A549 (cell line): ENCODE results near the gene TPSG1. TPM values are rescaled to one million over a fixed set of nuclear protein-coding genes. Genes with fewer than 3 reads are reported as not detected.

Source experiments
- ATAC-seq, 2 experiments: fragments of 200-7000 bp in 1 of 2; fragments of >200 bp in 1 of 2; cut with Nextera tagmentation in 1 of 2; cut with Tn5 transposase in 1 of 2; 3 replicates each; pipeline versions ENCODE4 v1.8.0 to v1.9.1; 2018 to 2020; ENCODE audit warnings: mild to moderate bottlenecking in 1 of 2, moderate library complexity in 1 of 2
- CTCF ChIA-PET: fragments of 300-600 bp; sonication (Branson Sonifier 250); formaldehyde crosslinking; extraction: SDS; loops from one replicate; lab custom pipeline; 2021; ENCODE audit warnings: antibody characterized with exemption, inconsistent platforms; lab: Yijun Ruan, JAX
- POLR2A ChIA-PET: fragments of 350-600 bp; formaldehyde crosslinking; extraction: SDS; loops from one replicate; lab custom pipeline; 2021; ENCODE audit warnings: antibody characterized with exemption, inconsistent platforms; lab: Yijun Ruan, JAX
- DNase-seq, 2 experiments: peaks; one replicate each; pipeline versions ENCODE4 v3.0.0 to v3.0.0-alpha.2; 2011 to 2016; ENCODE audit warnings: low read depth in 1 of 2, low spot score in 1 of 2
- FAIRE-seq: peaks from 2 replicates; lab custom pipeline; 2011; peaks lifted over from hg19 to GRCh38; lab: Jason Lieb, UNC
- H3K27ac ChIP-seq, 2 experiments: fragments of >200 bp; sonication (Bioruptor Twin); formaldehyde crosslinking; 3 replicates each; pipeline ENCODE4 v1.5.1; 2016 to 2017
- H3K4me1 ChIP-seq: fragments of >200 bp; sonication (Bioruptor Twin); formaldehyde crosslinking; 3 replicates; pipeline ENCODE4 v1.6.1; 2016
- H3K4me2 ChIP-seq: fragments of >200 bp; sonication (Bioruptor Twin); formaldehyde crosslinking; 3 replicates; pipeline ENCODE4 v1.6.1; 2016
- H3K4me3 ChIP-seq: fragments of >200 bp; sonication (Bioruptor Twin); formaldehyde crosslinking; 3 replicates; pipeline ENCODE4 v1.5.1; 2016
- H3K9me3 ChIP-seq: fragments of >200 bp; sonication (Bioruptor Twin); formaldehyde crosslinking; 3 replicates; pipeline ENCODE4 v1.6.1; 2016
- CBX2 ChIP-seq: fragments of 200-600 bp; sonication (generic); IDR thresholded peaks from 2 replicates; pipeline ENCODE4 v1.6.1; 2016; ENCODE audit warnings: low read depth, mild to moderate bottlenecking, borderline replicate concordance
- CBX8 ChIP-seq: fragments of 200-600 bp; sonication (generic); IDR thresholded peaks from 2 replicates; pipeline ENCODE4 v1.6.1; 2016
- CEBPB ChIP-seq, 2 experiments: fragments of >200 bp in 1 of 2; sonication (Bioruptor Twin) in 1 of 2; formaldehyde crosslinking in 1 of 2; IDR thresholded peaks; 2 replicates each; pipeline ENCODE4 v1.6.1; 2012 to 2016
- CHD2 ChIP-seq: fragments of 150-350 bp; IDR thresholded peaks from 2 replicates; pipeline ENCODE4 v1.6.1; 2014; ENCODE audit warnings: low read length; ENCODE audit not compliant: partially characterized antibody
- EHMT2 ChIP-seq: fragments of 200-600 bp; sonication (generic); IDR thresholded peaks from 2 replicates; pipeline ENCODE4 v1.6.1; 2016; ENCODE audit warnings: antibody characterized with exemption, low read depth, mild to moderate bottlenecking, moderate library complexity
- EP300 ChIP-seq, 2 experiments: fragments of >200 bp; sonication (Bioruptor Twin); formaldehyde crosslinking; IDR thresholded peaks; 2 replicates in 1 of 2; 3 replicates in 1 of 2; pipeline ENCODE4 v1.6.1; 2016 to 2017
- FOSB ChIP-seq: fragments of 250-450 bp; sonication (Bioruptor Pico); IDR thresholded peaks from 2 replicates; pipeline ENCODE4 v1.5.0; 2020; ENCODE audit warnings: mild to moderate bottlenecking, moderate library complexity
- HEYL ChIP-seq: fragments of 250-450 bp; sonication (Bioruptor Pico); IDR thresholded peaks from 2 replicates; pipeline ENCODE4 v1.8.0; 2021; ENCODE audit warnings: mild to moderate bottlenecking, moderate library complexity
- HOXB13 ChIP-seq: fragments of 250-450 bp; sonication (Bioruptor Pico); IDR thresholded peaks from 2 replicates; pipeline ENCODE4 v1.5.0; 2020; ENCODE audit warnings: low read depth, mild to moderate bottlenecking, moderate library complexity
- KDM5A ChIP-seq: fragments of 200-600 bp; sonication (generic); IDR thresholded peaks from 2 replicates; pipeline ENCODE4 v1.6.1; 2016; ENCODE audit warnings: antibody characterized with exemption, mild to moderate bottlenecking
- MAFK ChIP-seq: fragments of 450-650 bp; IDR thresholded peaks from 2 replicates; pipeline ENCODE4 v1.6.1; 2014; ENCODE audit not compliant: partially characterized antibody
- MAZ ChIP-seq: fragments of 150-350 bp; IDR thresholded peaks from 2 replicates; pipeline ENCODE4 v1.6.1; 2014; ENCODE audit warnings: antibody characterized with exemption, low read depth, low read length, borderline replicate concordance
- NPAS2 ChIP-seq: fragments of 250-450 bp; sonication (Bioruptor Pico); IDR thresholded peaks from 2 replicates; pipeline ENCODE4 v1.8.0; 2022; ENCODE audit warnings: mild to moderate bottlenecking, moderate library complexity, borderline replicate concordance
- POLR2A ChIP-seq: IDR thresholded peaks from 2 replicates; pipeline ENCODE4 v1.6.1; 2012; ENCODE audit warnings: mild to moderate bottlenecking, low read length
- RAD21 ChIP-seq, 2 experiments: fragments of >200 bp in 1 of 2; sonication (Bioruptor Twin) in 1 of 2; formaldehyde crosslinking in 1 of 2; IDR thresholded peaks in 1 of 2; conservative IDR thresholded peaks in 1 of 2; 2 replicates in 1 of 2; 3 replicates in 1 of 2; pipeline ENCODE4 v1.6.1; 2012 to 2018; ENCODE audit warnings: inconsistent platforms in 1 of 2
- RCOR1 ChIP-seq: fragments of 150-350 bp; IDR thresholded peaks from 2 replicates; pipeline ENCODE4 v1.6.1; 2014; ENCODE audit warnings: antibody characterized with exemption, low read length, low read depth
- RNF2 ChIP-seq: fragments of 200-600 bp; sonication (generic); IDR thresholded peaks from 2 replicates; pipeline ENCODE4 v1.6.1; 2016; ENCODE audit warnings: low read depth, mild to moderate bottlenecking, antibody characterized with exemption, moderate library complexity, borderline replicate concordance
- SMC3 ChIP-seq: fragments of >200 bp; sonication (Bioruptor Twin); formaldehyde crosslinking; IDR thresholded peaks from 3 replicates; pipeline ENCODE4 v1.6.1; 2018; ENCODE audit warnings: inconsistent platforms
- TFCP2L1 ChIP-seq: fragments of 250-450 bp; sonication (Bioruptor Pico); IDR thresholded peaks from 2 replicates; pipeline ENCODE4 v1.5.0; 2021; ENCODE audit warnings: mild to moderate bottlenecking
- ZC3H11A ChIP-seq: fragments of 450-650 bp; IDR thresholded peaks from 2 replicates; pipeline ENCODE4 v1.6.1; 2014; ENCODE audit warnings: antibody characterized with exemption, mild to moderate bottlenecking
- ZFP36 ChIP-seq: fragments of 450-650 bp; IDR thresholded peaks from 2 replicates; pipeline ENCODE4 v1.6.1; 2014; ENCODE audit warnings: borderline replicate concordance; ENCODE audit not compliant: partially characterized antibody
- ZSCAN20 ChIP-seq: fragments of 250-450 bp; sonication (Bioruptor Pico); IDR thresholded peaks from 2 replicates; pipeline ENCODE4 v1.8.0; 2022; ENCODE audit warnings: mild to moderate bottlenecking, moderate library complexity
- WGBS: methylation state at CpG from one replicate; pipeline ENCODE4 v1.1.6; 2017; ENCODE audit errors: missing lambda C conversion rate; 5-methylcytosine and 5-hydroxymethylcytosine counted together
- polyA plus RNA-seq, 4 experiments: library from polyadenylated mRNA; depleted of rRNA in 3 of 4; stranded (reverse); fragments of >200 nt; fragmentation: RNase III in 1 of 4; extraction: RNeasy Plus Mini Kit Qiagen cat#74134 plus additional on column Dnase treatment in 1 of 4; gene quantifications; 2 replicates in 3 of 4; 3 replicates in 1 of 4; pipeline ENCODE4 v1.2.3, GENCODE V29; 2011 to 2017
- TF ChIP-seq, protein P1 (sequence below): fragments of 200-600 bp; sonication (generic); IDR thresholded peaks from 2 replicates; pipeline ENCODE4 v1.6.1; 2016; ENCODE audit warnings: antibody characterized with exemption, mild to moderate bottlenecking, moderate library complexity
- TF ChIP-seq, protein P2 (sequence below): fragments of 150-350 bp; IDR thresholded peaks from 2 replicates; pipeline ENCODE4 v1.6.1; 2014; ENCODE audit warnings: low read depth, mild to moderate bottlenecking, low read length
- TF ChIP-seq, protein P3 (sequence below): fragments of >200 bp; sonication (Bioruptor Twin); formaldehyde crosslinking; IDR thresholded peaks from 3 replicates; pipeline ENCODE4 v1.5.1; 2016

Gene TPSG1
- polyA plus RNA-seq, 2 of the 4 experiments (the other 2 are of a cell fraction) = not detected

GRCh38 chr16:1218930-1219611 is 6.0 kb downstream of the TPSG1 start:
- Histone ChIP-seq H3K4me3 (no peak overlapping the region), H3K4me1 (peaks cover 6% of the 10 kb centered on the region; the same call in 1 of the 3 replicates), H3K27ac (no peak overlapping the region), H3K9me3 (no peaks in the 10 kb centered on the region), H3K4me2 (no peak overlapping the region)
- FAIRE-seq (no peak), DNase-seq (no peak), ATAC-seq (no peak)
- ChIA-PET CTCF (interaction anchor here (0.6 to 1.6 kb wide), 2 partner anchors 14 to 174 kb away, joined by 3 to 4 read pairs; no protein-coding TSS in a partner anchor), POLR2A (no interaction called here)
- 90% methylated on average over 17 of the region's 24 CpGs for WGBS
- TF ChIP-seq CEBPB (IDR thresholded peaks at IDR 0.05) (no peak), MAZ (no peak), RNF2 (no peak), EP300 (IDR thresholded peaks at IDR 0.05) (no peak), ZC3H11A (no peak), NPAS2 (no peak), ZFP36 (no peak)
- TF ChIP-seq, protein P1, sequence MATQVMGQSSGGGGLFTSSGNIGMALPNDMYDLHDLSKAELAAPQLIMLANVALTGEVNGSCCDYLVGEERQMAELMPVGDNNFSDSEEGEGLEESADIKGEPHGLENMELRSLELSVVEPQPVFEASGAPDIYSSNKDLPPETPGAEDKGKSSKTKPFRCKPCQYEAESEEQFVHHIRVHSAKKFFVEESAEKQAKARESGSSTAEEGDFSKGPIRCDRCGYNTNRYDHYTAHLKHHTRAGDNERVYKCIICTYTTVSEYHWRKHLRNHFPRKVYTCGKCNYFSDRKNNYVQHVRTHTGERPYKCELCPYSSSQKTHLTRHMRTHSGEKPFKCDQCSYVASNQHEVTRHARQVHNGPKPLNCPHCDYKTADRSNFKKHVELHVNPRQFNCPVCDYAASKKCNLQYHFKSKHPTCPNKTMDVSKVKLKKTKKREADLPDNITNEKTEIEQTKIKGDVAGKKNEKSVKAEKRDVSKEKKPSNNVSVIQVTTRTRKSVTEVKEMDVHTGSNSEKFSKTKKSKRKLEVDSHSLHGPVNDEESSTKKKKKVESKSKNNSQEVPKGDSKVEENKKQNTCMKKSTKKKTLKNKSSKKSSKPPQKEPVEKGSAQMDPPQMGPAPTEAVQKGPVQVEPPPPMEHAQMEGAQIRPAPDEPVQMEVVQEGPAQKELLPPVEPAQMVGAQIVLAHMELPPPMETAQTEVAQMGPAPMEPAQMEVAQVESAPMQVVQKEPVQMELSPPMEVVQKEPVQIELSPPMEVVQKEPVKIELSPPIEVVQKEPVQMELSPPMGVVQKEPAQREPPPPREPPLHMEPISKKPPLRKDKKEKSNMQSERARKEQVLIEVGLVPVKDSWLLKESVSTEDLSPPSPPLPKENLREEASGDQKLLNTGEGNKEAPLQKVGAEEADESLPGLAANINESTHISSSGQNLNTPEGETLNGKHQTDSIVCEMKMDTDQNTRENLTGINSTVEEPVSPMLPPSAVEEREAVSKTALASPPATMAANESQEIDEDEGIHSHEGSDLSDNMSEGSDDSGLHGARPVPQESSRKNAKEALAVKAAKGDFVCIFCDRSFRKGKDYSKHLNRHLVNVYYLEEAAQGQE = no peak

GRCh38 chr16:1218061-1218929 is 6.8 kb downstream of the TPSG1 start:
- DNase-seq (no peak), FAIRE-seq (no peak), ATAC-seq (no peak)
- TF ChIP-seq HEYL (no peak), CEBPB (IDR thresholded peaks at IDR 0.05) (no peak), CHD2 (no peak), FOSB (CRISPR knock-in tag) (no peak), MAZ (no peak), KDM5A (no peak), RCOR1 (no peak), MAFK (no peak)
- TF ChIP-seq, protein P2, sequence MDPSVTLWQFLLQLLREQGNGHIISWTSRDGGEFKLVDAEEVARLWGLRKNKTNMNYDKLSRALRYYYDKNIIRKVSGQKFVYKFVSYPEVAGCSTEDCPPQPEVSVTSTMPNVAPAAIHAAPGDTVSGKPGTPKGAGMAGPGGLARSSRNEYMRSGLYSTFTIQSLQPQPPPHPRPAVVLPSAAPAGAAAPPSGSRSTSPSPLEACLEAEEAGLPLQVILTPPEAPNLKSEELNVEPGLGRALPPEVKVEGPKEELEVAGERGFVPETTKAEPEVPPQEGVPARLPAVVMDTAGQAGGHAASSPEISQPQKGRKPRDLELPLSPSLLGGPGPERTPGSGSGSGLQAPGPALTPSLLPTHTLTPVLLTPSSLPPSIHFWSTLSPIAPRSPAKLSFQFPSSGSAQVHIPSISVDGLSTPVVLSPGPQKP = no peak
- CTCF ChIA-PET = interaction anchor here (0.6 to 1.6 kb wide), 3 partner anchors 13 to 173 kb away, joined by 3 to 4 read pairs (median 4); no protein-coding TSS in a partner anchor
- Histone ChIP-seq H3K27ac (no peak overlapping the region), H3K4me2 (no peak overlapping the region), H3K9me3 (no peaks in the 10 kb centered on the region), H3K4me3 (no peak overlapping the region), H3K4me1 (peaks cover 6% of the 10 kb centered on the region; the same call in 1 of the 3 replicates)
- POLR2A ChIA-PET = no interaction called here
- 91% methylated on average over 34 of the region's 49 CpGs for WGBS

- FAIRE-seq (no peak), ATAC-seq (no peak), DNase-seq (no peak)
- peaks cover 6% of the 10 kb centered on the region; the same call in 1 of the 3 replicates for H3K4me1 ChIP-seq
- 98% methylated on average over 9 of the region's 24 CpGs for WGBS
- ChIA-PET POLR2A (no interaction called here), CTCF (interaction anchor here (1.0 to 1.6 kb wide), 2 partner anchors 12 to 24 kb away, joined by 4 read pairs; no protein-coding TSS in a partner anchor)
- H3K27ac ChIP-seq = no peak overlapping the region
- H3K4me2 ChIP-seq = no peak overlapping the region
- no peak overlapping the region for H3K4me3 ChIP-seq
- H3K9me3 ChIP-seq = no peaks in the 10 kb centered on the region
- TF ChIP-seq RCOR1 = no peak
- TF ChIP-seq ZSCAN20 (CRISPR knock-in tag) = no peak
- no peak for TF ChIP-seq RAD21 (conservative IDR thresholded peaks at IDR 0.05 in 1 of 2, IDR thresholded peaks at IDR 0.05 in 1 of 2)
- TF ChIP-seq HOXB13 (CRISPR knock-in tag) = no peak
- no peak for TF ChIP-seq EHMT2
- no peak for TF ChIP-seq ZFP36
- no peak for TF ChIP-seq CBX8
- no peak for TF ChIP-seq POLR2A
- TF ChIP-seq FOSB (CRISPR knock-in tag) = no peak
- no peak for TF ChIP-seq TFCP2L1 (CRISPR knock-in tag)
- TF ChIP-seq, protein P3, sequence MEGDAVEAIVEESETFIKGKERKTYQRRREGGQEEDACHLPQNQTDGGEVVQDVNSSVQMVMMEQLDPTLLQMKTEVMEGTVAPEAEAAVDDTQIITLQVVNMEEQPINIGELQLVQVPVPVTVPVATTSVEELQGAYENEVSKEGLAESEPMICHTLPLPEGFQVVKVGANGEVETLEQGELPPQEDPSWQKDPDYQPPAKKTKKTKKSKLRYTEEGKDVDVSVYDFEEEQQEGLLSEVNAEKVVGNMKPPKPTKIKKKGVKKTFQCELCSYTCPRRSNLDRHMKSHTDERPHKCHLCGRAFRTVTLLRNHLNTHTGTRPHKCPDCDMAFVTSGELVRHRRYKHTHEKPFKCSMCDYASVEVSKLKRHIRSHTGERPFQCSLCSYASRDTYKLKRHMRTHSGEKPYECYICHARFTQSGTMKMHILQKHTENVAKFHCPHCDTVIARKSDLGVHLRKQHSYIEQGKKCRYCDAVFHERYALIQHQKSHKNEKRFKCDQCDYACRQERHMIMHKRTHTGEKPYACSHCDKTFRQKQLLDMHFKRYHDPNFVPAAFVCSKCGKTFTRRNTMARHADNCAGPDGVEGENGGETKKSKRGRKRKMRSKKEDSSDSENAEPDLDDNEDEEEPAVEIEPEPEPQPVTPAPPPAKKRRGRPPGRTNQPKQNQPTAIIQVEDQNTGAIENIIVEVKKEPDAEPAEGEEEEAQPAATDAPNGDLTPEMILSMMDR = no peak
- TF ChIP-seq MAFK = no peak
- no peak for TF ChIP-seq SMC3
- no peak for TF ChIP-seq CBX2
Observed at GRCh38 chr16:1217526-1217925, 7.5 kb downstream of the TPSG1 start.
